Fibroblast of skin of back (primary cell): ENCODE results near the gene ADSL.

Experiments
- DNase-seq: peaks from one replicate; pipeline ENCODE4 v3.0.0-alpha.2; 2013

The ADSL gene

DNA sequence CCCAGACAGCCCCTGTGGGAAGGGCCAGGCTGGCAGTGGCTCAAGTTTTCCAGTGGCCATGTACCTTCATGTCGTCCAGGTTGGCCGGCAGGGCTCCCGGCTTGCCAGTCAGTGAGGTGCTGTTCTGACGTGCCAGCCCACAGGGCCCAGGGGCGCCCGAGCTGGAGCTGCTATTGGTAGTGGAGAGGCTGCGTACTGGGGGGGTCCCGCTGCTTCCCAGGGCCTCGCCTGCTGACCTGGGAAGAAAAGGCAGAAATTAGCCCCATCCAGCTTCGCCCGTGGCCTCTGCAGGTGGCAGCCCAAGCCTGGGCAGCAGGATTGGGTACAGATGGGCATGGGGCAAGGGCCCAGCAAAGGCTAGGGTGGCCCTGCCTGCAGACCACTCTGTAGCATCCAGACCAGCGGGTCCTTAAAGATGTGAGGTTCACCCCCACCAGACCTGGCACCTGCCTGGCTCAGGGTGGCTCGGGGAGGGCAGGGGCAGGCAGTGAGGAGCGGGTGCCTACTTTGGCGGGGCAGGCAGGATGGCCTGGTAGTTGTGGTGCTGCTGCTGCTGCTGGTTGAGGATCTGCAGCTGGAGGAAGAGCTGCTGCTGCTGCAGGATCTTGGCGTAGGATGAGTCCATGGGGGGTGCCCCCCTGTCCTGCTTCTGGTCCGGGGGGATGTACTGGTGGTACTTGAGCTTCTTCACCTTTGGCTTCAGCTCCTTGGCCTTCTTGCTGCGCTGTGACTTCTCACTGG lies 74.2 kb downstream of the ADSL start:
- no peak for DNase-seq

DNA sequence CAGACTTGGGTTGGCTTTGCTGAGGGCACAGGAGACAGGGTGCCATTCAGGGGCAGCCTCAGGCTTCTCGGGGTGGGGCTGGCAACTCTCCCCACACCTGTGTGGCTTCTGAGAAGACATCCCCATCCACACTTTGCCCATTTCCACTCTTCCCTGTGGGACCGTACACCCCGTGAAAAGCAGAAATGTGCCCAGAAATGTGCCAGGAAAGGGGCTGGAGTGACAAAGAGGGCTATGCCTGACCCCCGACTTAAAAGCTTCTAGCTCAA lies 74.7 kb downstream of the ADSL start:
- DNase-seq = no peak

DNA sequence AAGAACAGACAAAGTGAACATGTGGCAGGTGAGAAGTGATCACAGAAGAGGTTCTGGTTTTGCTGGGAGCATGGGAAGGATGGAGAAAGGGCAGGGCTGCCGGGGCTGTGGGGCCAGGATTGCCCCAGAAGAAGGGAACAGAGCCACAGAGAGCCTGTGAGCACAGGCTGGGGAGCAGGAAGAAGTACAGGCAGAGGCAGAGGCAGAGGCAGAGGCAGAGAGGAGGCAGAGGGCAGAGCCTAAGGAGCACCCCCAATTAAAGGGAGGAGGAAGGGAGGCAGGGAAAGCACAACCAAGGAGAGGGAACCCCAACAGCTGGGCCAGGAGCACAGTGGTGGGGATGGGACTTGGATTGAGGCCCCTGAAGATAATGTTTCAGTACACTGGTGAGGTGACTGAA lies 75.6 kb downstream of the ADSL start:
- no peak for DNase-seq

DNA sequence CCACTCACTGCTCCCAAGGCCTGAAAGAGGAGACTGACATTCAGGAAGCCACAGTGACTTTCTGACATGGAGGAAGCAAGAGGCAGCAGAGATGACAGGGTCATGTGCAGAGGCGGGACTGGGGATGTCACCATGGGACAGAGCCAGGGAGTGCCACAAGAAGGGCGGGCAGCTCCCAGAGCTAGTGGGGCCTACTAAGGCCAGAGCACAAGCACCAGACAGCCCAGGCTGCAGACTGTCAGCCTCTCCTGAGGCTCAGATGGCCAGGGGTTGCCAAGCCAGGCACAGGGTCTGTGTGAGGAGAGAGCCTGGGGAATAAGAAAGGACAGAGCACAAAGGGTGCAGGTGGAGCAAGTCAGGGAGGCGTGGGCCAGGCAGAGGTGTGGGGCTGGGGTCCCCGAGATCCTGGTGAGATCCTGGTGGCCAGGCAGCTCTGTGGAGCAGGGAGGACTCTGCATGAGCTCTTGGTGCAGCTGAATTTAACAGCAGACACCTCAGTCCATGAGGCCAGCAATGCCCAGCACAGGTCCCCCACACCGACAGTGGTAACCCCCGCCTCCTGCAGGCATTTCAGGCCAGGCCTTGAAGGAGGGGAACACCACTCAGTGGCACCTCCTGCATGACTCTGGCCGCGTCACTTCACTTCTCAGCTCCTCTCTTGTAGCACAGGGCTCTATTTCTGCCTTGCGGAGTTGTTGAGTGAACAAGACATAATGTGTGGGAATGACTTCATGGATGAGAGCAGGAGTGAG lies 76.4 kb downstream of the ADSL start:
- DNase-seq = no peak

DNA sequence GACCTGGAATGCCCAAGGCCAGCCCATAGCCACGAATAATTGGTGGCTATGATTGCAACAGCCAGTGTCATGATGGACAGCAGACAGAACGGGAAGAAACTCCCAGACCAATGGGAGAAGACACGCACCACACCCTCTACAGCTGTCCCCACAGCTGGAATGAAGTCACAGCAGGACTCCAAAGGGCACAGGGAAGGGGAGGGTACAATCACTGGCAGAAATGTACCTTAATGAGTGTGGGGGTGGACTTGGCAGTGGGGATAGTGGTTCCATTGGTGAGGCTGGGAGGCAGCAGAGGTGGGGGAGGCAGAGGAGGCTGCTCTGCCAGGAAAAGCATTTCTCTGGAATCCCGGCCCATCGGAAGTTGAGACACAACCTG lies 77.0 kb downstream of the ADSL start:
- DNase-seq = no peak

DNA sequence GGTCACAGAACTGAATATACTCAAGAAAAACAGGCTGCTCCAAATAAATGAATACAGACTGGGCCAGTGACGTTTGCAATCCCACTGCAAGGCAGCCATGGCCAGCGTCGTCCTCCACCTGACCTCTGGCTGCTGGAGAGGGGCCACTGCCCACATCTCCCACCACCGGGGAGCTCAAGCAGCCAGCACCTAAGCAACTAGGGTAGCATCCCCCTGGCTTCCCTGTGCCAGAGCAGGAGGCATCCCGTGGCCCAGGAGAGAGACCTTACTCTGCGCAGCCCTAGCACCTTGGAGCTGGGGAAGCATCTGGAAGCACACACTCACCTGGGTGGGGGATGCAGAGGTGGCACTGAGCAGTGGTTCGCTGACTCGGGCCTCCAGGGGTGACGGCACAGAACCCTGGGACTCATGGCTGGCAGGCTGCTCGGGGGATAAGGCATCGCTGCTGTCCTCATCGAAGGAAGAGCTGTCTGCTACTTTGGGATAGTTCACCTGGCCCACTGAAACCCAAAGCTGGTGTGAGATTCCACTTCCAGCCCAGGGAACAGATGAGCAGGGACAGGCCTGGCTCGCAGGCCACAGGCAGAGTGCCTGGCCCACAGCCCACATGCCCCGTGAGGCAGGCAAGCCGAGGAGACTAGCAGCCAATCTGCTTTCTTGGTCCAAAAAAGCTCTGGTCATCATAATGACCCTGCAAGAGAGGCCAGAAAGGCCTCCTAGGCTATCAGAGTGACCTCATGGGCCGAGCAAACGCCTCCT lies 77.8 kb downstream of the ADSL start:
- no peak for DNase-seq

DNA sequence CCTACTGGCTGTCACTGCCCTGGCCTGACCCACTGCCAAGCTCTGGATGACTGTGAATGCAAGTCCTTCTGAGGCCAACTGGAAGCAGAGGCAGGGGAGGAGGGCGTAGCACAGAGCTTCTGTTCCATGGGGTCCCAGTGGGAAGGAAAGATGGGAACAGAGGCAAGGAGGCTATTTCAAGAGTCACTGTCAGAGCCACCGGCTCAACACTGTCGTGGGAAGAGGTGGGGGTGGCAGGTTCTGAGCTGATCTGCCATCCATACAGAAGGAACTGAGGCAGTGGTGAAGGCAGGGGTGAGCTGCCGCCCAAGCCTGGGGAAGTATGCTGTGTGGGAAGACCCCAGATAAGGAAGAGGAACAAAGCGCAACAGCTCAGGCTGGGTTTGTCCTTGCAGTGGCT lies 78.8 kb downstream of the ADSL start:
- DNase-seq = no peak

DNA sequence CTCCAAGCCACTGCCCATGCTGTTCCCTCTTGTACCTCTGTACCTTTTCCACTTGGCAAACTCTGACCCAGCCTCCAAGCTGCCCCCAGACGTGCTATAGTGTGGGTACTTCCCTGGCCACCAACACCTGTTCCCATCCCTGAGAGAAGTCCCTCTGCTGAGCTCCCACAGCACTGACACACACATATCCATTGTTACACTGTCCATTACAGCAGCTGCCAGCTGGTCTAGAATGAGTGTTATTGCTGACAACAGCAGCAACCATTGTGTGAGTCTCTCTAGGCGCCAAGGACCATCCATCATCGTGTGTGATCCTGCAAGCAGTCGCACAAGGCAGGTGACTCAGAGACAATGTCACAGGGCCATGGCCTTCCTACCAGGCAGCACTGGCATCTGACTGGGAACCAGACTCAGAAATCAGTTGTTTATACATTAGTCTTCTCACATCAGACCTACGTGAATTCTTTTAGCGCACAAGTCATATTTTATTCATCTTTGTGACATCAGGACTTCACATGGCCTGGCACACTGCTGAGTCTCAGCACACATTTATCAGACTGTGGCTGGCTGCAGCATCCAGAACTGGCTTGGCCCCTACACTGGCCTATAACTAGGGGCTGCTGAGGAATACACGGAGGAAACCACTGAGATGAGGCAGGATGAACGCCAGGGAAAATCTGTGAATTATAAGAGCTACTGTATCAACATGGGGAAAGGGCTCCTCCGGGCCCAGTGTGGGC lies 80.5 kb downstream of the ADSL start:
- DNase-seq = no peak

DNA sequence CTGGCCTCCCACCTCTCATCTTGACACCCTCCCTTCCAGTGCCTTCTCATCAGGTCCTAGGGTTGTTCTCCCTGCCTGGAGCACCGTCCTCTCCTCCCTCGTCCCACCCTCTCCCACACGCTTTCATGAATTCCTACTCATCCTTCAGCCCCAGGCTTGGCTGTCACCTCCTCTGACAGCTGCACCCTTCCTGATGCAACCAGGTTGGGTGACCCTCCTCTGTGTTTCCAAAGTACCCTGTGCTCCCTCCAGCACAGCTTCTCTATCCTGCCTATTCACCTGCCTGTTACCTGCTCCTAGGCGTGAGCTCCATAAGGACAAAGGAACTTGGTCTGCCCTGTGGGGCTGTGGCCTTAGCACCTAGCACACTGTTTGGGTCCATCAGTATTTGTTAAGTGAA lies 82.5 kb downstream of the ADSL start:
- no peak for DNase-seq

DNA sequence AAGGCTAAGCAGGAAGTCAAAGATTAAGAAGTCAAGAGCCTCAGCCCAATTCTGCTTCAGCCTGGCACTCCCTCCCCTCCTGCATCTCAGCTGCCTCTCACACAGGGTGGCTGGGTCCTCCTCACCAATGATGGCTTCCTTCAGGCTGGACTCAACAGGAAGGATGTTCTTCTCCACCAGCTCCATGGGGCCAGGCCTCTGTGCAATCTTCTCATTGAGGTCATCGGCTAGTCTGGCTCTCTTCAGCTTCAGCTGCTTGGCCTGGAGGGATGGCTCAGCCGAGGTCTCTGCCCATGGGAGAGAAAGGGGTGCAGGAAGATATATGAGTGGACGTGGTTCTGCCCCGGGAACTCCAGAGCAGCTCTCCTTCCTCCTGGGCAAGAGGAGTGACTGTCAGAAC lies 83.2 kb downstream of the ADSL start:
- no peak for DNase-seq

DNA sequence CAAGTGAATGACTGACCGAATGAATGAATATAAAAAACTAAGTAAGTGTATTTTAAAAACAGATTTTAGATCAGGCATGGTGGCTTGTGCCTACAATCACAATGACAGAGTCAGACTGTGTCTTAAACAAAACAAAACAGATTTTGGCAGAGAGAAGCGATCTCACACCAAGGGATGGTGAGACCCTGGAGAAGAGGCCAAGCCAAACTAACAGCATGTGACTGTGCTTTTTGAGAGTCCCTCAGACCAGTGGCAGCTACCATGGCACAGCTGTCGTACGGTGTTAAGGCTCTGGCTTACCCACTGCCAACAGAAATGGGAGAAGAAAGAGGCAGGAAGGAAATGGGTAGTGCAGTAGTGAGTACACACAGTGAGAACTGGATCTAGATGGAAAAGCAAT lies 84.7 kb downstream of the ADSL start:
- DNase-seq = no peak

DNA sequence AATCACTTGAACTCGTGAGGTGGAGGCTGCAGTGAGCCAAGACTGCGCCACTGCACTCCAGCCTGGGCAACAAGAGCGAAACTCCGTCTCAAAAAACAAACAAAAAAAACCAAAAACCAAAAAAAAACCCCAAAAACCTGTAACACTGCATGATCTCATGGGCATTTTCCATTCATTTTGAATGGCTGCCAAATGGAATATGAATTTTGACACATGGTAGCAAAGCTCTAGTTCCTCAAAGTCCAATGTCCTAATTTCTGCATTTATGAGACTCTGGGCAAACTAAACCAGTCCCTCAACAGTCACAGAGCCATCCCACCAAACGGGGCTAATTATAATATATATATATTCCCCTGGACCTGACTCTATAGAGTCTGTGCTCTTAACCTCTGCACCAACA lies 85.9 kb downstream of the ADSL start:
- no peak for DNase-seq

DNA sequence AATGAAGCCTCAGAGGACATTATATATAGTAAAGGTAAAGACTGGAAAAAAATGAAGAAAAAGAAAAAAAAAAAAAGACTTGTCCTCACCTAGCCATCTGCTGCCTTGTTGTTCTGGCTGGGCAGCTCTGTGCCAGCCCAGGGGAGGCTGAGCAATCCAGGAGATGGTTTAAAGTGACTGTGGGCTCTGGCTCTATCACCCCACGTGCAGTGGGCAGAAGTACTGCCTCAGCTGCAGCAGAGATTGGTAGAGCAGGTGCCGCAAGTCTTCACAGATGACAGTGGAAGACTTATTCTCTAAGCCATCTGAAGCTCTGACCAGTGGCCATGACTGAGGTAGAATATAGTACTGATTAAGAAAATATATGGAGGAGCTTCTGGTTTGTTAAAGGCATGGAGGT lies 86.3 kb downstream of the ADSL start:
- no peak for DNase-seq

DNA sequence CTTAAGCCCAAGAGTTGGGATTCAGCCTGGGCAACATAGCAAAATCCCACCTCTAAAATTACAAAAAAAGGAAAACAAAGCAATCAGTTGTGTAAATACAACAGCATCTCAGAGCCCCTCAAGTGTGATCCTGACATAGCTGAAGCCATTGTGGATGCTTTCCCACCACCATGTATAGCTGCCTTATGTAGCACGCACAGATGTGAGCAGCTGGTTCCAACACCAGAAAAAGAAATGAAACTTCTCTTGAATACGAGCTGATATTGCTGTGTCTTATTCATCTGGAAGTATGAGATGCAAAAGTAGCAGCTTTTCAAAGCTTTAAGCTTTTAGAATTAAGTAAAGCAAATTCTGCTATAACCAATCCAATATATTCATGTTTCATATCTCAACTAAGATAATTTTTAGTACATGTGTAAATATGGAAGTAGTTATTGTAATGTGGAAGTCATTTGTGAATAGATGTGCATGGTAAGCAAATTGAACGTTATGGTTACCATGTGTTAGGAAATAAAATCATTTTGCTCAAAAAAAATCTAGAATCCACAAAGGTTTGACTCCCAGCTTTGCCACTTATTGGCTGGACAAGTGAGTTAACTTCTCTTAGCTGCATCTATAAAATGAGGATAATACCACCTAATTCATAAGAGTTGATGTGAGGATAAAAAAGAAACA lies 87.3 kb downstream of the ADSL start:
- no peak for DNase-seq

DNA sequence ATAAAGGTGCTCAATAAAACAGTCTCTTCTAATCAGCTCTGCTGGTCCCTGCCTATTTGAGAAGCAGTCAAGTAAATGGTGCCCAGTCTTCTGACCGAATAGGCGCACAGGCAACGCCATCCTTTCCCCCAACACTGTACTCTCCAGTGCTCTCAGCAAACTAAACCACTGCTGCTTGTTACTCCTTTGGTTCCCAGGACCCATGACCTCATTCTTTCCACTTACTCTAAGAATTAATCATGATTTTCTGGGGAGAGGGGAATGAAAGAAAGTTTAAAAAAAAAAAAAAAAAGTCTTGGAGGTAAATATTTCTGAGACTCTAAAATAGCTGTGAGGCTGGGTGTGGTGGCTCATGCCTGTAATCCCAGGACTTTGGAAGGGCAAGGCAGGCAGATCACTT lies 87.8 kb downstream of the ADSL start:
- peak; percentile 62 for DNase-seq

DNA sequence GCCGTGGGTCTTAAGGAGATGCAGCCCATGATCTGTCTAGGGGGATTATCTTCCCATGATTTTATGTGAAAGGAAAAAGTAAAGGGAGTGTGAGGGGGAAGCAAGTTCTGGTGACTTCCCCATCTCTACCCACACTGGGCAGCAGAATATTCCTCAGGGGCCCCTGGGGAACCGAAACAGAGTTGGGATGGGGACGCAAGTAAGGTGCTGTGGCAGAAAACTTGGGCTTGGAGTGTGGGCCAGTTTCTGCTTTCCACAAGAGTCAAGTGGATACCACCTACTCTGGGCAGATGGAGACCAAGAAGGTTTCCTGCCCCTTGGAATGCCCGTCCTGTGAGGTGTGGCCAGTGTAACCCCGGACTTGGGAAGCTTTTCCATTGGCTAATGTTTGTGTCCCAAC lies 88.4 kb downstream of the ADSL start:
- no peak for DNase-seq

DNA sequence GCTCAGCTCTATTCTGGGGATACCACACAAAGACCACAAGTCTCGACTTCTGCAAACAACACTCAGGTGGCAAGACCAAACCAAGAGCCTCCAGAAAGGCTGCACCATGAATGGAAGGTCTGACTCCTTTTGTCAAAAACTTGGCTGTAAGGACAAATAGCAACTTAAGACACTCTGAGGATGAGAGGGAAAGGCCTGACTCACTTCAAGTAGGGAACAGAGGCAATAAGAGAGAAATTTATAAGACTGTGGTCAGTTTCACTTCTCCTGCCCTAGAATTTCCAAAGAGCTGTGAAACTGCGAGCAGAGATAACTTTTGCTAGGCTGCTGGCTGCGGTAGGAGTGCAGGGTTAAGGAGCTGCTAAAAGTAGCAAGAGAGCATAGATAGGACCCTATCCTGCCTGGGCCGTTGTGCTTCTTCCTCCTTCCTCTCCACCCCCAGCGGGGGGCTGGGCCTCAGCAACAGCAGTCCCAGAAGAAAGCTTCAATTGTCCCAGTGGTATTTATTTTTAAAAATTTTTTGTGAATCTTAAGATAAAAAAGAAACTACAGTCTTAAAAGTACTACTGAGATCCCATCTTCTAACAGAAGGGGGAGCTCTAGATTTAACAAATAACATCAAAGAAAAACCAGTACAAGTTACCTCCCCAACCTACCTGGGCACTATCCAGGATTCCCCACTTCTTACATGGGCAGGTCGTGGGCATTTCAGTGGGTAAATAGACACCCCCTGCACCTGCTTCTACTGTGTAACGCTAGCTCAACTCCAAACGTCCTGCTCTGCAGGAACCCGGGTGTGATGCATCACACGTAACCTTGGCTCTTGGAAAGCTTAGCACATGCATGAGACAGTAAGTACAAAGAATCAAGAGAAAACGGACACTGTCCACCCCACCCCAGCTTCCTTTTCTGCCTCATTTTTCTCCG lies 90.5 kb downstream of the ADSL start:
- peak; percentile 46 for DNase-seq
